RWPE1 (cell line): Measurements from ENCODE around the gene BARHL2.

ENCODE experiments used
- CTCF ChIA-PET: fragments of 350-600 bp; sonication (Branson Sonifier 250); formaldehyde crosslinking; extraction: SDS; loops from one replicate; lab custom pipeline; 2021; lab: Yijun Ruan, JAX
- POLR2A ChIA-PET: fragments of 400-600 bp; formaldehyde crosslinking; extraction: SDS; loops from one replicate; lab custom pipeline; 2020; ENCODE audit warnings: antibody characterized with exemption; ENCODE audit not compliant: low non-redundant PET; lab: Yijun Ruan, JAX
- DNase-seq: peaks from one replicate; pipeline ENCODE4 v3.0.0; 2012; ENCODE audit warnings: low spot score
- H3K27ac ChIP-seq: fragments of 450-650 bp; 2 replicates; pipeline ENCODE4 v1.5.1; 2017
- CTCF ChIP-seq: fragments of 450-650 bp; conservative IDR thresholded peaks from 2 replicates; pipeline ENCODE4 v1.5.1; 2017; ENCODE audit warnings: low read depth, mild to moderate bottlenecking

Gene BARHL2

GRCh38 chr1:90721210-90722194, 4.4 kb upstream of the BARHL2 start:
- peak; percentile 53 for DNase-seq
- POLR2A ChIA-PET: no interaction called here
- CTCF ChIA-PET: interaction anchor here (0.5 to 1.5 kb wide), 13 partner anchors 8 to 1269 kb away, joined by 3 to 9 read pairs (median 3); no protein-coding TSS in a partner anchor
- TF ChIP-seq CTCF: peak; percentile 92
- no peak overlapping the region for H3K27ac ChIP-seq

- POLR2A ChIA-PET: no interaction called here
- TF ChIP-seq CTCF: no peak
Observed at GRCh38 chr1:90720145-90720636, 3.1 kb upstream of the BARHL2 start.

GRCh38 chr1:90719330-90720144, 2.4 kb upstream of the BARHL2 start:
- ChIA-PET POLR2A (no interaction called here), CTCF (no interaction called here)
- H3K27ac ChIP-seq: no peak overlapping the region
- no peak for DNase-seq
- no peak for TF ChIP-seq CTCF

More at GRCh38 chr1:90720145-90720636, 3.1 kb upstream of the BARHL2 start:
- CTCF ChIA-PET: interaction anchor here (0.6 kb wide), 2 partner anchors 16 to 131 kb away, joined by 3 read pairs; no protein-coding TSS in a partner anchor
- H3K27ac ChIP-seq: no peak overlapping the region
- DNase-seq: no peak

GRCh38 chr1:90718411-90719329, 1.6 kb upstream of the BARHL2 start:
- ChIA-PET POLR2A (no interaction called here), CTCF (no interaction called here)
- no peak overlapping the region for H3K27ac ChIP-seq
- no peak for TF ChIP-seq CTCF
- no peak for DNase-seq

GRCh38 chr1:90717665-90718410, 736 bp upstream of the BARHL2 start:
- TF ChIP-seq CTCF: no peak
- H3K27ac ChIP-seq: no peak overlapping the region
- ChIA-PET CTCF (no interaction called here), POLR2A (no interaction called here)
- DNase-seq: no peak
